NCI-H128 (cell line): ENCODE data around the gene ITPKC.

Experiments
- DNase-seq: peaks from one replicate; lab custom pipeline; 2025; ENCODE audit not compliant: unreplicated experiment; lab: John Stamatoyannopoulos, UW

Gene ITPKC

GRCh38 chr19:40690050-40690692 lies 26.7 kb upstream of the ITPKC start, which contains the start of gene NUMBL:
Gene NUMBL (minus strand): TSS chr19:40690651. CDS start chr19:40690483, 168 bp downstream.
- DNase-seq, result no peak

- peak; percentile 62 for DNase-seq
Measured at GRCh38 chr19:40690693-40691420, 26.1 kb upstream of the ITPKC start.

GRCh38 chr19:40691421-40692211 lies 25.3 kb upstream of the ITPKC start:
- DNase-seq, result no peak

DNA sequence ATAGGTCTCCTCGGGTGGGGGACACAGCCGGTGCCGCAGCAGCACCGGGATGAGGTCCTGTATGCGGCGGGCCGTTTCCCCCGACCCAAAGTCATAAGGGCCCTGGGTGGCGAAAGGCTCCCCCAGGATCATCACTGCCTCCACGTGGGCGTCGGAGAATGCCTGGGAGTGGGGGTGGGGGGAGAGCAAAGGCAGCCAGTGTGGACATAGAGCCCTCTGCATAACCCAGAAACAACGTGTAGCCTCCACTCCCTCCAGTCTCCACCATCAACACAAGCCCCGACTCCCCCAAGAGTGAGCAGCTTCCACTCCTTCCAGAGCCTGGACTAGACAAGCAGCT lies 24.7 kb upstream of the ITPKC start:
- DNase-seq, result no peak

GRCh38 chr19:40693150-40693788 lies 23.6 kb upstream of the ITPKC start:
- no peak for DNase-seq

DNA sequence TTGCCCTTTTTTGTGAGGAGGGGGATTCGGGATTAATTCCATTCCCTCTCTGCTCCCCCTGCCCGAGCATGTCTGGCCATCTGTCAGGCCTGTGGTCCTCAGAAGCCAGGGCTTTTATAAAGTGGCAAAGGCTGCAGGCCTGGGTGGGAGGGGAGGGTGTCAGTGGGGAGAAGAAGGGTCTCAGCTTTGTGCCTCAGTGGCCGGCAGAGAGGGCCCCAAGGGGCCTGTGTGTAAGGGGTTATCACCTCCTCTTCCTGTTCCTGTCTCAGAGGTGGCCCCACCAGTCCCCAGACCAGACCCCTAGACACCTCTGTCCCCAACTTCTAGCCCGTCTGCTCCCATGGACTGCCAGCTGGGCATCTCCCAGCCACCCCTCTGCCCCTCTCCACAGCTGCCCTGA lies 23.0 kb upstream of the ITPKC start:
- DNase-seq, result no peak

DNA sequence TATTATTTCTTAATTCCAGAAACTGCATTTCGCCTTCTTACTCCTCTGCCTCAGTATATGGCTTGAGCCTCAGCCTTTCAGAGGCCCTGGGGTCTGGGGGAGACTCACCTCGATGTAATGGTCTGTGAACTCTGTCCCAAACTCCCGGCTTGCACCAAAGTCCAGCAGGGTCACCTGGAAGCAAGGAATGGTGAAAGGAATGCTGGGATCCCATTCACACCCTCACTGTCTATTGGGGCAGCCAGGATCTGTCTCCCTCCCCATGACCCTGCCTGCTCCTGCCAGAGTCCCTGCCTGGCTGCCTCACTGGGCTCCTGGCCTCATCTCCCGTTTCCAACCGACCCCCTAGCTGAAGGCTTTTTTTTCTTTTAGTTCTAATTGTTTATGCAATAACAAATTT lies 21.0 kb upstream of the ITPKC start:
- no peak for DNase-seq

DNA sequence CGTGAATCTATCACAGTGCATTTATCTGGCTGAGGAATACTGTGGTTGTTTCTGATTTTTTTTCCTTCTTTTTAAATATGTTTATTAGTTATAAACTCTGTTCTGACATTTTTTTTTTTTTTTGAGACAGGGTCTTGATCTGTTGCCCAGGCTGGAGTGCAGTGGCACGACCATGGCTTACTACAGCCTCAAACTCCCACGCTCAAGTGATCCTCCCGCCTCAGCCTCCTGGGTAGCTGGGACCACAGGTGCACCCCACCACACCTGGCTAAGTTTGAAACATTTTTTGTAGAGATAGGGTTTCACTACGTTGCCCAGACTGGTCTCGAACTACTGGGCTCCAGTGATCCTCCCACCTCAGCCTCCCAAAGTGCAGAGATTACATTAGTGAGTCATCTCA lies 19.9 kb upstream of the ITPKC start:
- DNase-seq, result no peak

DNA sequence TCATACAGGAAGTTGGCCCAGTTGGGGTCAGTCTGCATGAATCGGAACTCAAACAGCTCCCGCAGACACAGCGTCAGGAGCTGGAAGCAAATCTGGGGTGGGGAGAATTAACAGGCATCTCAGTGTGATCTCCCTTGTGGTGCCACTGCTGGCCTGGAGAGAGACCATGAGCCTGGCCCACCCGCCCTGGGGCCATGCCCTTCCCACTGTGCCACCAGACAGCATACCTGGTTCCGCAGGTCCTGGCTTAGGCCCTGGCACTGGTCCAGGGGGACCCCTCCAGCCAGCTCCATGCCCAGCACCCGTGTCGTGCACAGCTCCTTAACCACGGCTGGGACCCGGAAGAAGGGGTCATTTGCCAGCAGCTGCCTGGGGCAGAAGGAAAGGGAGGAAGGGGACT lies 16.8 kb upstream of the ITPKC start:
- no peak for DNase-seq

GRCh38 chr19:40701758-40702157 lies 15.2 kb upstream of the ITPKC start:
- no peak for DNase-seq

DNA sequence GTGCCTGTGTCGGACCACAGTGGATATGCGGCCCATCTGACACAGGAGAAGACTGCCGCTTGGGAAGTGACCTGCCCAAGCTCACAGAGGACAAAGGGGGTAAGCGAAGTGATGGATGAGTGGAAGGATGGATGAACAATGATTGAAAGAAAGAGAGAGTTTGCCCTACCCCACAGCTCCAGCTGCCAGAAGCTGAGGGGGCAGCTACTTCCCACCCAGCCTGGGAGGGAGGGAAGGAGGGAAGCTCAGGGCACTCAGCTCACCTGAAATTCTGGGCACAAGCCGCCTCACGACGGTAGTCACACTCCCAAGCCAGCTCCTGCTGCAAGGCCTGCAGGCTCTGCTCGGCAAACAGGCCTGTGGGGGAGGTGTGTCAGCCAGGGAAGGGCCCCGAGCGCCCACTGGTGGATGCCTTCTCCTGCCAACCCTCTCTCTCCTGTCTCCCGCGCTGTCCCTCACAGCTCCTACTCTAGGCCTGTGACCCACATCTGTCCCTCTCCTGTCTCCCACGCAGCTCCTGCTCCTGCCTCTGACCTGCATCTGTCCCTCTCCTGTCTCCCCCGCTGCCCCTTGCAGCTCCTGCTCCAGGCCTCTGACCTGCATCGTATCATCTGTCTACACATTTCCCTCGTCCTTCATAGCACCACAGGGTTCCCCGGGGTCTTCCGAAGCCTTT lies 14.4 kb upstream of the ITPKC start:
- no peak for DNase-seq

GRCh38 chr19:40703029-40703755 lies 13.7 kb upstream of the ITPKC start:
- no peak for DNase-seq

DNA sequence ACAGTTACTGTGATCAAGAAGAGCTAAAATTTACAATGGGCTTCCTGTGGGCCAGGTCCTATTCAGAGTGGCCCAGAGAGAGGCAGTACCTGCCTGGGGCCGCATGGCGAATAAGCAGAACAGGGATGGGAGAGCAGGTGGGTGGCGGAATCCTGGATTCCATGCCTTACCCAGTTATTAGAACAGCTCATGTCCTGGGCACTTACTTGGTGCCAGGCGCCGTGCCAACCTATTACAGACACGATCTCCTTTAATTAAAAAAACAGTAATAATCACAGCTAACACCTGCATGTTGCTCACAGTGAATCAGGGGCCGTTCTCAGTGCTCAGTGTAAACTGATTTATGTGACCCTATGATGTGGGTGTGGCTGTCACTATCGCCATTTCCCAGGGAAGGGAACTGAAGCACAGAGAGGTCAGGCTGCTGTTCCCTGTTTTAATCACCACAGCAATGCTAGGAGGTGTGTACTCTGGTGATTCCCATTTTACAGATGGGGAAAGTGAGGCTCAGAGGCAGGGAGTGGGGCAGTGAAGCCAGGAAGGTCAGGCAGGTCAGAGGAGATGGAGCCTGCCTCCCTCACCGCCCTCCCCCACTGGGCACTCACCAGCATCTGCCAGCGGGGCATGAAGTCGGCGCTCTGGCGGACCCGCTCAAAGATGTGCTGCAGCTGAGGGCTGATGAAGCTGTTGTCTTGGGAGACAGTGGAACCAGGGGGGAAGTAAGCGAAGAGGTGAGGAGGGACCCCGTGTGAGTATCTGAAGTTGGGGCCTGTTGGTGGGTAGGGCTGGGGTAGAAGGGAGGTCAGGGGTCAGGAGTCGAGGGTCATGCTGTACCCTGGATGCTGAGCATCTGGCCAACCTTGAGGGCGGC lies 12.2 kb upstream of the ITPKC start:
- no peak for DNase-seq

DNA sequence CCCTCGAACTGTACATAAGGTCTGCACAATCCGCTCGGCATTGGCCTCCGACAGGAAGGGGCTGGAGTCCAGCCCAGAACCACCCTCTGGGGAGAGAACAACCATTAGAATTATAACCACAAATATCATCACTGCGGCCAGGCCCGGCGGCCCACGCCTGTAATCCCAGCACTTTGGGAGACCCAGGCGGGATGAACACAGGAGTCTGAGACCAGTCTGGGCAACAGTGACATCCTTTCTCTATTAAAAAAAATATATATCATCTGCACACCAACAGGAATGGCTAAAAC lies 11.6 kb upstream of the ITPKC start:
- no peak for DNase-seq

- DNase-seq, result no peak
Measured at GRCh38 chr19:40705950-40706619, 10.8 kb upstream of the ITPKC start.

DNA sequence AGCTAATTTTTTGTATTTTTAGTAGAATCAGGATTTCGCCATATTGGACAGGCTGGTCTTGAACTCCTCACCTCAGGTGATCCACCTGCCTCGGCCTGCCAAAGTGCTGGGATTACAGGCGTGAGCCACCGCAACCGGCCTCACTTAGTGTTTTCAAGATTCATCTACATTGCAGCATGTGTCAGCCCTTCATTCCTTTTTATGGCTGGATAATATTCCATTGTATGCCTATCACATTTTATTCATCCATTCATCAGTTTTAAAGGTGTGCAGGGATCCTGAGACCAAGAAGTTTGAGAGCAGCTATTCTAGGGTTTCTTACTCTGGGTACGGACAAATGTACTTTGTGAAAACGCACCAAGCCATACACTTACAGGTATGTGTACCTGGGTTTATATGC lies 9.3 kb upstream of the ITPKC start:
- no peak for DNase-seq

DNA sequence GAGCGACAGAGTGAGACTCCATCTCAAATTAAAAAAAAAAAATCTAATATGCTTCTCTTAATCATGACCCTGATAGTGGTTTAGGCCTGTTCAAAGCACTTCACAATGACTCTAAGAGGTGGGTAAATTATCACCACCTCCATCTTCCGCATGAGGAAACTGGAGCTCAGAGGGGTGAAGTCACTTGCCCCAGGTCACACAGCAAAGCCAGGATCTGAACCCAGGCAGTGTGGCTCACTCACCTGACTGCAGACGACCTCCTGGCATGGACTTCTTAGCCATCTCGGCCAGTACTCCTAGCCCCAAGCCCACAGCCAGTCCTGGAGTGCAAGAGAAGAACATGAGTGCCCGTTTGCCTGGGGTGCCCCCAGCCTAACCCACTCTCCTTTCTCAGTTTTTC lies 7.1 kb upstream of the ITPKC start:
- DNase-seq, result no peak

- DNase-seq, result no peak
Measured at GRCh38 chr19:40713939-40714338, 3.0 kb upstream of the ITPKC start.
